Erythroblast (primary cell): ENCODE results near the gene ABCA1.
"Not testable (repeated sequence)": the region's sequence is repeated elsewhere in the genome, so short reads cannot be mapped to it uniquely, and the experiment has no call there.

Source experiments
- DNase-seq, 2 experiments: peaks; one replicate each; lab custom pipeline; 2025; lab: John Stamatoyannopoulos, UW
- GATA1 ChIP-seq: IDR thresholded peaks from 2 replicates; pipeline ENCODE4 v1.6.1; 2011; ENCODE audit warnings: low read depth, mild to moderate bottlenecking, control low read depth, low read length, moderate library complexity
- POLR2A ChIP-seq: IDR thresholded peaks from 2 replicates; pipeline ENCODE4 v1.6.1; 2011; ENCODE audit warnings: mild to moderate bottlenecking, low read length

The ABCA1 gene

DNA sequence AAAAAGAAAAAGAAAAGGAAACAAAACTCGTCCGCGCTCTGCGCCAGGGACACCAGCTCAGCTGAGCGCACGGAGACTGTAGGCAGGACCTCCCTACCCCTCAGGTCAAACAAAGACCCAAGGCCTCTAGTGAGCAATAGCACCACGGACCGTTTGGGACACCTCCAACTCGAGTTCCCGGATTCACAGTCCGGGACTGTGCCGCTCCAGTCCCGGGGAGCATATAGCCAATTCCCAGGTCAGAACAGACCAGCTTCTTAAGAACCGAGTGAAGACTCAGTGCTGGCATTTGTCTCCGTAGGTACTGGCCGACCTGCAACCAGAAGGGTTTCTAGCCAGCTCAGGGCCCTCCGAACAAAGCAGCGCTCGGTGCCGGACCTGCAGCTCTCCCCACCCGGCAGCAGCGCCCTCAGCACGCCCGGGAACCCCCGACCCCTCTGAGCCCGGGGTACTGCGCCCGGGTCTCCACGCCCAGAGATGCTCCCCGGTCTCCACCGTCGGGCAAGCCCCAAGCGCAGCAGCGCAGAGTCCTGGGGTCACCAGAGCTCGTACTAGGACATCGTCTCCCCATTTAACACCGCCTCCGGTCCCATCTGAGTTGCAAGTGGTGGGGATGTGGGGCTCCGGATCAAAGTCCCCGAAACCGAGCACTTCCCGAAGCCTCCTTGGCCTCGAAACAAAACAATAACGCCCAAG lies 591 bp downstream of the ABCA1 start:
- TF ChIP-seq POLR2A (no peak), GATA1 (no peak)
- peak; percentile 79 to 88 for DNase-seq

DNA sequence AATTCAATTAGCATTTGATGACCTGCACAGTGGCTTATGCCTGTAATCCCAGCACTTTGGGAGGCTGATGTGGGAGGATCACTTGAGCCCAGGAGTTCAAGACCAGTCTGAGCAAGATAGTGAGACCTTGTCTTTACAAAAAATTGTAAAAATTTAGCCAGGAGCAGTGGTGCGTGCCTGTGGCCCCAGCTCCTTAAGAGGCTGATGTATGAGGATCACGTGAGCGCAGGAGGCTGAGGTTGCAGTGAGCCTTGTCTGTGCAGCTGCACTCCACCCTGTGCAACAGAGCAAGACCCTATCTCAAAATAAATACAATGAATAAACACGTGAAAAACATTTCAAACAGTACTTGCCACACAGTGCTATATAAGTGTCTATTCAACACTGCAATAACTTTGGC lies 4.2 kb downstream of the ABCA1 start:
- no peak for DNase-seq
- TF ChIP-seq POLR2A: no peak
- no peak for TF ChIP-seq GATA1

DNA sequence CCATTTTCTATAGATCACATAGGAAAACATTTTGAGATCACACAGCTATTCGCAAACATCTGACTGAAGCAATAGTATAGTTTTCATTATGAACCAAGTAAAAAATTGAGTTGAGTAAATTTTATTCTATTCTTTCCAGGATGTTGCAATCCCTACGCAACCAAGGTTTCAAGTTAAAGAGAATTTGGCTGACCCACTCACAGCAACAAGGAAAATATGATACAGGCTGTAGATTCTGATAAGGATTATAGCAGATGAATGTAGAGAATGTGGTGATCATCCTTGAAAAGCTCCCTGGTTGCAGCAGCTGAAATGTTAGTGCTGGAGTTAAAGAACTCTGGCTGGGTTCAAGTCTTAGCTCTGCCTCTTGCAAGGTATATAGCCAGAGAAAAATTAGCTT lies 4.7 kb downstream of the ABCA1 start:
- no peak for TF ChIP-seq POLR2A
- no peak for TF ChIP-seq GATA1
- peak; percentile 45 to 70 for DNase-seq

GRCh38 chr9:104922748-104923147 lies 5.2 kb downstream of the ABCA1 start:
- not testable (repeated sequence) for DNase-seq

DNA sequence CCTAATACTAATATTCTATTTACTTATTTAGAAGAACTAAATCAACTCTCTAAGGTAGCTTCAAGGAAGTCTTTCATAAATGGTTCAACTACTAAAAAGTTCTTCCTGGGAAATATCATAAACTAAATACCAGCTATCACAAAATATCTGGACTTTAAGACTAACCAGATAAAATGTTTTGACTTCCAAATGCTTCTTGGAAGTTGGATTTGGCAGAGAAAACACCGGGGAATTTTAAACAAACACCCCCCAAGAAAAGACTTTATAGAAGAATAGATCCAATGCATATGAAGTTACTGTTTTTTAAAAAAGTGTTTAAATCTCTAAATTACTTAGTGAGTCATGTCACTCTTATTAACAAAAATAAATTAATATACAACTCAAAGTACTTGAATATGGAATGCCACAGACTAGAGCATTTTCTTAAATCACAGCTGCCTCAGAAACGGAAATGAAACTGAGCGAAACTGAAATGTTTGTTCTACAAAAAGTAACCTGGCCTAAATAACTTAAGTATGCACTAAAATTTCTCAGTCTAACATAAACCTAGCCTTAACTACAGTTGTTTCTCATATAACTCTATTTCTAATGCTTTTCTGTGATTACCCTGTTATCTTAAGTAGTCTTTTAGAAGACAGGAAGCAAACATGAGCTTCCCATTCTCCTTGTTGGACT lies 6.8 kb downstream of the ABCA1 start:
- no peak for DNase-seq
- no peak for TF ChIP-seq GATA1
- TF ChIP-seq POLR2A: no peak

DNA sequence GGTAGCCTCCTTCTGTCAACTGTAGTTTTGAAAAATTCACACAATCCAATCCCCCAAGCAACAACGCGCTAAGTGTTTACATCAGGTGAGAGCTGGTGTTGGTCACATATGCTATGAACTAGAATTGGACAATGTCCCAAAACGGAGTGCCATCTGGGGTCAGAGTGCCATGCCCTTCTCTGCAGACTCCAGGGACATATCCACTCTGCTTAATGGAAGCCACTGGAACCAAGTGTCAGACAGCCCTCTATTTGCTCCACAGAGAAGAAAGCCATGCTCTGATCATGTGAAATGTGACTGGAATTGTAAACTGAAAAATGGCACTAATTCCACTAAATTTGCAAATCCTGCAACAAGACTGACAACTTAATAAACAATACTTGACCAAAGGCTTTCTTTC lies 12.2 kb downstream of the ABCA1 start:
- no peak for DNase-seq
- TF ChIP-seq POLR2A (no peak), GATA1 (no peak)

DNA sequence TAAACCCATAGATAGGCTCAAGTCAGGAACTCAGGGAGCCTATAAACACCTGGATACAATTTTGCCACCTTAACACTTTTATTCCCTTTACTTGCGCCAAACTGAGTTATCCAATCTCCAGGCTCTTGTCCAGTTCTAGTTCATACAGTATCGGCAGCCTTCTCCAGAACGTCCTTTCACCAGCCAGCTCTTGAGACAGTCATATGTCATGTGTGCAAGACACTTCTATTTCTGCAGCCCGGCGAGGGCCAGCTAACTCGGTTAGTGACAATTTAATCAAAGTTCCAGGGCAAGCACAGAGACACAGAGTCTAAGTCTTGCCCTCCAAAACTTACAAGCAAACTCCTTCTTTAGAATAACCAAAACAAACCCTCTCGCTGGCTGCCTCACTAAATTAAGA lies 12.9 kb downstream of the ABCA1 start:
- DNase-seq: no peak
- no peak for TF ChIP-seq GATA1
- no peak for TF ChIP-seq POLR2A

DNA sequence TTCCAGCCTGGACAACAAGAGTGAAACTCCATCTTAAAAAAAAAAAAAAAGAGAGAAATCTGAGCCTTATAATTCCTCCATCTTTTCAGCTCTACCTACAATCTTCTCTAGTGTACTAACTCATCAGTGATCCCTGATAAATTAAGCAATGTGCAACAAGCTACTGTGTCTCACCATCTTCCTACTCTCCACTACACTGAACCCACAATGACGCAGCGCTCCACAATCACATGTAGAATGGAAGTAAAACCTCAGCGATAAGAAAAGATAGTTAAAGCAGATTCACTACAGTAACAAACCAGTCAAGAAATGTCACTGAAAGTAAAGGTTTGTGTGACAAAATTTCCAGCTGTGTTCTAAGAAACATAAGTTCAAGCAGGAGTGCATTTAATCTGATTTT lies 13.5 kb downstream of the ABCA1 start:
- DNase-seq: peak in 1 of 2 experiments; percentile 6

DNA sequence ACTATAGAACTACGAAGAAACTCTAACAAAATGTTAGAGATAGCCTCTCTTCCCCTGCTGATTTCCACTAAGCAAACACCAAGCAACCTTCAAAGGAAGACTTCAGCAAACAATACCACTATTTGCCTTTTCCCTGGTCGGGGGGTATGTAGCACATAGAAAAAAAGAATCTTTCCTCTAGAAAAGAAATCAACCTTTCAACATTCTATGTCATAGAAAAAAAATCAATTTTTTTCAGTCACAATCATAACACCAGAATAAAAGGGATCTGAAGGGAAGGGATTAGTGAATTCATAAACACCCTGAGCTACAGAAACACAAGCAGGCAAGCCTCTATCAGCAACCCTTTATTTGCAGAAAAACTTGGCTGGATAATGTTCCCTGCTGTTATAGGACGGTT lies 15.3 kb downstream of the ABCA1 start:
- no peak for DNase-seq

More for the DNA sequence above, 13.5 kb downstream of the ABCA1 start:
- TF ChIP-seq GATA1 (no peak), POLR2A (no peak)

DNA sequence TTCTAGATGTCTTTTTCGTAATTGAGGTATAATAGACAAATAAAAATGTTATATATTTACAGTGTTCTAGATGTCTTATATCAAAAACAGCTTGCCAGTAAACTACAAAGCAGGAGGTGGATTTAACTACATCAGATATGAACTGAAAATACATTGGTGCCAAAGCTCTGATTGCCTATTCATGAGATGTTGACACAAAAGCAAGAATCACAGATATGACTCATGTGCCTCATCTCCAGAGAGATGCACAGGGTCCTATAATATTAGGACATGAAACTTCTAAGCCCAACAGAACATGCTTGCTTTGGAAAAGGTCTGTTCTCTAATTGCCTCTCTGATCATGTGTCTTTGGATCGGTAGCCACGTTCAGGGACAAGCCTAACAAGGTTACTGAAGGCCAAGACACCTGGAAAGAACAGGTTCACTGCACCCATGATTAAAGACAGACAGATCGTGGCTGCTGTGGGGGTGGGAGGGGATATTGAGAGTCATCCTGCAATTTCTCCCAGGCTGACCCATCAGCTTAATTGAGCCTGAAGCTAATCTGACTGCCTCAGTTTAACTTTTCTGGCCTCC lies 16.8 kb downstream of the ABCA1 start:
- DNase-seq: no peak
- TF ChIP-seq POLR2A (no peak), GATA1 (no peak)

More for the DNA sequence above, 15.3 kb downstream of the ABCA1 start:
- TF ChIP-seq GATA1: no peak
- no peak for TF ChIP-seq POLR2A

GRCh38 chr9:104907278-104907951 lies 20.5 kb downstream of the ABCA1 start:
- DNase-seq: no peak
- TF ChIP-seq GATA1: no peak
- no peak for TF ChIP-seq POLR2A

- no peak for TF ChIP-seq GATA1
- no peak for TF ChIP-seq POLR2A
- DNase-seq: no peak
These were observed 21.3 kb downstream of the ABCA1 start for GRCh38 chr9:104906441-104907277.

GRCh38 chr9:104905931-104906330 lies 22.0 kb downstream of the ABCA1 start:
- DNase-seq: no peak
- TF ChIP-seq GATA1 (no peak), POLR2A (no peak)
